C1 segment of cervical spinal cord (tissue), 14 donors: Measurements from ENCODE around the gene DIS3L2.
"Not testable (repeated sequence)": the region's sequence is repeated elsewhere in the genome, so short reads cannot be mapped to it uniquely, and the experiment has no call there.

ENCODE experiments used
- DNase-seq, 14 donors: peaks; one replicate each; lab custom pipeline; 2025; lab: John Stamatoyannopoulos, UW

The DIS3L2 gene

DNA sequence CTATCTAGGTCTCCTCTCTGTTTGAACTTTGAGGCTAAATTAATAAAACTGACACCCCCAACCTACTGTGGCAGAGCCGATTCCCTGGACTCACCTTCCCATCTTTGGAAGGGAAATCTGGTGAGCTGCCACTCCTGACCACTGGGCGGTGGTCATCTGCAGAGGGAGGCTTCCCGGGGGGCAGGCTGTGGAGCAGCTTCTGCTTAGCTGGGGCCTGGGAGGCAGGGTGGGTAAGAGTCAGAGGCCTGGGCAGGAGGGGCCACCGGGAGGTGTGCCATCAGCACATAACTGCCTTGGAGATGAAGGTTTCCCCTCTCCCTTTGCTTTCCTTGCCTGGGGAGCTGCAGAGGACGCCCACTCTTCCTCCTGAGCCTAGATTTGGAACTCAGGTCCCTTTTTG, 33.0 kb upstream of the DIS3L2 start:
- no peak for DNase-seq

DNA sequence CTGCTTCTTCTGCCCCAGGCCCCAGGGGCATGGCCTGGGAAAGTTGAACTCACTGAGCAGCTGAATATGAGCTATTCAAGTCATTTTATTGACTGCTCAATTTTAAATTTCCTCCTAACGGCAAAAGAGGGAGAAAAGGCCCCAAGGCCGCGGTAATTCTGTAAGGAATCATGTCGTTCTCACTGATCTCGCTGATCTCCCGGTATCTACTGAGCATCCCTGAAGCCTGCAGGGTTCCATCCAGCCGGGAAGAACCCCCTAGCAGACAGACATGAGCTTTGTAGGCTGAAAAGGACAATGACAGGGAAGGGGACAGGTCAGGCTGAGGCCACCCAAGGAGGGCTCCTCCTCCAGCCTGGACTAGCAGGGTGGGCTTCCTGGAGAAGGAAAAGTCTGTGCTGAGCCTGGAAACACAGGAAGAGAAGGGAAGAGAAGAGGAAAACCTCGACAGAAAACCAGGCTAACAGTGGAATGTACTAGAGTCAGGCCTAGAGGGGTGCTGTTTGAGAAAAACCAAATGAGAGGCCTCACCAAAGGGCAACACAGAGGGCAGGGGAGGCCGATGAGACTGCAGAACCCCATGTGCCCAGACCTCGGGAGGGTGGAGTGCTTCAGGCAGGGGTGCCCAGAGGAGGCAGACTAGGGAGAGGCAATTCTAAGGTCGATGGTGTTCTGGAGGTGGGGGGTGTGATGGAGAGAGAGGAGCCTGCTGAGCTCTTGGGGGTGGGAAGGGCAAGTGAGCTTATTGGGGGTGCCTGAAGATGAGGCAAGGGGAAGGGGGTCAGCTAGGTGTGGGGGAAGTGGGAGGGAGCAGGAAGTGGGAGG, 32.4 kb upstream of the DIS3L2 start:
- DNase-seq: no peak

DNA sequence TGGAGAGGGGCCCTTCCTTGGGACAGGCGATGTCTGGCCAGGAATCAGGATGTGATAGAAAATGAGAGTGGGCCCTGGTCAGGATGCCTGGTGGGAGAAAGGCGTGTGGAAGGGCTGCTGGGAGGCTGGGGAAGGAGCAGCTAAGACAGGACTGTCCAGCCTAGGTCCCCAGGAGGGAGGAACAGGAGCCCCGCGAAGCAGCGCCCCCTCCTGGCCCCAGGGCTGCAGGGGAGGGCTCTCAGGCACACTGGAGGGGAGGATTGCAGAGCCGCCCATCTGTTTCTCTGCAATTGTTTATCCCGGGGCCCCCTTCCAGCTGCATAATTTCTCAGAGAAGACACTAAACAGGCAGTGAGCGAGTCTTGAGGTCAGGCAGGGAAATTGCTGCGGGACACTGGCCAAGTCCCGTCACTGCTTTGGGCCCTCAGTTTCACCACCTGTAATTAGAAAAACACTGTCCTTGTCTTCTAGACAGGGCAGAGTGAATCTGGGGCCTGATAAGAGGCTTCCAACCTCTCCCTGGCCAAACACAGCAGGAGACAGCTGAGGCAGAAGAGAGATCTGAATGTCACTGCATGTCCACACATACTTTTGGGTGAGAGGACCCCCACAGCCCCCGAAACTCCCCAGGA, 31.4 kb upstream of the DIS3L2 start:
- no peak for DNase-seq

DNA sequence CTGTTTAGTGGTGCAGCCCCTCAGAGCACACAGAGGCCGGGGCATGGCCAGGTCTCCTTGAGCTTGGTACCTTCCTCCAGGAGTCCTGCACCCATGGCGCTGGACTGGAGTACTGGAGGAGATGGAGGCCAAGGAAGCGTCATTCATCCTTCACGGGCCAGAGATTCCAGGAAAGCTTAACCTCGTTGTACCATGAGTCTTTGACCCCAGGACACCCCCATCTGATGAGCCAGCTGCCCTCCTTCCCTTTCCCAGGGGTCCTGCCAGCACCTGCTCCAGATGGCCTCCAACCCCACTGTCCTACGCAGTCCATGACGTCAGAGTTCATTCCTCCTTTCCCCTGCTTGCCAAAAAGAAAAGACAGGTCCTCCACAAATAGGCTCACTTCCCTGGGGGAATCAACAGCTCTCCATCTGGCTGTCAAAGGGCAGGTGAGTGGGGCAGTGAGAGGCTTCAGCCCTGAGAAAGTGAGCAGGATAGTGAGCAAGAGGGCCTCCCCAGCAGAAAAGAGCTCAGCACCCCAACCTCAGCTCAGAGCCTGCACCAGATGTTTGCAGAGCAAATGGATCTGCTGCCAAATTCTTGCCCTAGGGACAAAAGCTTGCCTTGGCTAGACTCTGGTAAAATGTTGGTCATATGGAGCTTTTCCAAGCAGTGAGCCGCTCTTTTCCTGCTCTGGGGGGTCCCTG, 30.8 kb upstream of the DIS3L2 start:
- DNase-seq: no peak

DNA sequence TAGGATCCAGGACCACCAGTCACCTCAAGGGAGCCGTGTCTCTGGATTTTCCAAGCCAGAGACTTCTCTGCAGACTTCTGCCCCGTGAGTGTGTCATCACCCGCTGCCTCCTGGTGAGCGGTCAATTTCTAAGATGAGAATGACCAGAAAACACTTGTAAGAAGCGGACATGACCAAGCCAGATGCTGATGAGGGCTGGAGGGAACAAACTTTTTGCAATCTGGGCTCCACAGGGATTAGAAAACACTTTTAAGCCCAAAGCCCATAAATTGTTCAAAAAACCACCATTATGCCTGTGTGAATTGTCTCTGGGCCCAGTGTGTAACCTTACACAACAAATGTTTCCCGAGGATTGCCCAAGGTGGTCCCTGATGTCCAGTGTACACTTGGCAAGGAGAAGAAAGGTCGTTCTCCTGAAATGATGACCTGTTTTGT, 30.0 kb upstream of the DIS3L2 start:
- DNase-seq: no peak

DNA sequence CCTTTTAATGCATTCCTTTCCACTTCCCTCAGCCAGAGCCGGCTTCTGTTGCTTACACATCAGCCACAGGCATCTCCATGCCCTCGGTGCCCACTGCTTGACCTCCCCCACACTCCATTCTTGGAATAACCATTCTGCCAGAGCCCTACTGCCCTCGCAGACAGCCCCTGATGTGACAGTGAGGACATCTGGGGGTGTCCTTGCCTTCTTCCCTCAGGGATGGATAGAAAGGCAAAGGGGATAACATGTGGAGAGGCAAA, 28.9 kb upstream of the DIS3L2 start:
- DNase-seq: no peak

DNA sequence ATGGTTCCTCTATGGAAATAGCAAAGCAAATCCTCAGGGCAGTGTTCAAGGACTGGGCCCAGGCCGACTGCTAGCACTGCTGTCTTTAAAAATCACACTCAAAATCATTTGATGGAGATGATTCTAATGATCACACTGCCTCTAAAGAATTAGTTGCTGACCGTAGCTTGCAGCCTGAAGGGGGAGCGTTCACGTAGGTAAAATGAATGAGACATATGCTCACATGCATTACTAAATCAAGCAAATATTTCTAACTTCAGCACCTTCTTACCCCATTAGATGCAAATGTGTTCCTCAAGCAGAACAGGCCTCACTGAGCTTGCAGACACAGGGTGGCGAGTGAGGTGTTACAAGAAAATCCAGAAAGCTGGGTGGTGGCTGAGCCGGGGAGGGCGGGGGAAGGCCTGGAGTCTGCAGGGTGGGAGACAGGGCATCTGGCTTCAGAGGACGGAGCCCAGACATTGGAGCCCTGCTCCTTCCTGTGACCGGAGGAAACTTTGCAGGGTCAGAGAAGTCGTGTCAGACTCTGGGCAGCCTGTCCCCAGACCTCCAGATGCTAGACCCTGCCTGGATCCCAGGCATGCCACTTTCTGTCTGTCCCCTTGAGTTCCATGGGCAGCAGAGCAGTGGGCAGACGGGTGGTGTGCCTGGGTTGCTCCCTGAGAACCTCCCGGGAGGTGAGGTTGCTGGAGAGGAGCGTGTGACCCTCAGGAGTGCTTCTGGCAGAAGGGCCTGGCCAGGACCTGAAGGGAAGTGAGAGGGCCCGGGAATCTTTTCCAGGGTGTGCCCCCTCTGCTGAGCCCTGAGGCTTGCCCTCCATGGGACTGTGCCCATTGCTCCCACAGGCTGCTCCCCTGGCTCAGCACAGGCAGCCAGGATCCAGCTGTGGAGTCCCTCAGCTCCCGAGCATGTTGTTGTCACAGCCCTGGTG, 28.3 kb upstream of the DIS3L2 start:
- DNase-seq: no peak

DNA sequence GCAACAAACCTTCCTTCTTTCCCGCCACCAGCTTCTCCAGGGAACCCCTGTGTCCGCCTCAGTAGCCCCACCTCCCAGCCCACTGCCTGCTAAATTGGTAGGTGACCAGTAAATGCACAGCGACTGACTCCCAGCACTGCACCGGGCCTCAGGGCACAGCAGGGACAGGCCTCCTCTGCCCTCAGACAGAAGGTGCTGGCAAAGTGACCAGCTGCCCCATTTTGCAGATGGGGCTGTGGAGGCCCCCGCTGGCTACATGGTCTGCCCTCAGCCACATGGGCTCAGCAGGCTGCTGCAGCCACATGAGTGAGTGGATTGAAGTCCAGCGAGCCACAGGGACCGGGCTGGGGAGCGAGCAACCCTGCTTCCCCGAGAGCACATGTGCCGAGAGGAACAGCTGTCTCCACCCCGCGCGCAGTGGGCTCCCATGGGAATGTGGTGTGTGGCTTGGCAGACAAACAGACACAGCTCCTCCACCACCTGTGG, 27.6 kb upstream of the DIS3L2 start:
- DNase-seq: no peak

DNA sequence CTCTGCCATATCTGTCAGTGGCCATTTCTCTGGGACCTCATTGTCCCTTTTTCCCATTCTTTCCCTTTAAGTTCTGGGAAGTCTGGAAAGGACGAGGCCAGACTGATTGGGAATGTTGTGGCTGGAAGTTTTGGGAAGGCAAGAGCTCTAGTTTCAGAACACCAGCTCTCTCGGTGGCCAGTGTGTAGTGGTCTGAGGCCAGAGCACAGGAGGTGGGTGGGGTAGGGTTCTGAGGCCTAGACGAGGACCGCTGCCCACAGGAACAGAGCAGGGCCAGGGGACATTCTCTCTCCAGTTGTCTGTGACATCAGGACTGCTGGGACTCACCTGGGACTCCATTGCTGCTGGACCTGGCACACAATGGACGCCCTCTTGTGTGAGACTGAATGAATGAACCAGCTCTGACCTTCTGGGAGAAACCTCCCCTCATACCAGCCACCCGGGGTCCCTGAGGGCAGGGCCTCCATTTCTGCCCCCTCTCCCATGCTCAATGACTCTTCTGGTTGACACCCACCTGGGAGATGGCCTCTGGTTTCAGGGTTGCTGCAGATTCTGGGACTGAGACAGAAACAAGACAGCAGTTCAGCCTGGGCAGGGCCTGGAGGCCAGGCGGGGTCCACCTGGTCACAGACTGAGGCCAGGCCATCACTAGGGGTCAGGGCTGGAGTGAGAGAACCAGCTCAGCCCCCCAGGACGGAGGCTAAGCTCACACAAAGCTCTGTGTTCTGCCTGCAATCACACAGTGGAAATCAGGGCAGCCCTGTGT, 26.9 kb upstream of the DIS3L2 start:
- DNase-seq: no peak

DNA sequence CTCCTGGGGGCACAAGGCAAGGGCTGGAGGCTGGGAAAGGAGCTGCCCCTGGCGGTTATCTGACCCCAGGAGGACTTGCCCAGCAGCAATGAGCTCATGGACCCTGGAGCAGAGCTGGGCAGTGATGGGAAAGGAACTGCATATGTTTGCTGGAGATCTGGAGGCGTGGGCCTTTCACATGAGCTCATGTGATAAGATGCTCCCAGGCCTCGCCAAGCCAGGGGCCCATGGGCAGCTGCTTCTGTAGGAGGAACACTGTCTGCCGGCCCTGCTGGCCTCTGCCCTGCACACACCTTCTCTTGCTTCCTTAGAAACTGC, 26.3 kb upstream of the DIS3L2 start:
- DNase-seq: no peak

DNA sequence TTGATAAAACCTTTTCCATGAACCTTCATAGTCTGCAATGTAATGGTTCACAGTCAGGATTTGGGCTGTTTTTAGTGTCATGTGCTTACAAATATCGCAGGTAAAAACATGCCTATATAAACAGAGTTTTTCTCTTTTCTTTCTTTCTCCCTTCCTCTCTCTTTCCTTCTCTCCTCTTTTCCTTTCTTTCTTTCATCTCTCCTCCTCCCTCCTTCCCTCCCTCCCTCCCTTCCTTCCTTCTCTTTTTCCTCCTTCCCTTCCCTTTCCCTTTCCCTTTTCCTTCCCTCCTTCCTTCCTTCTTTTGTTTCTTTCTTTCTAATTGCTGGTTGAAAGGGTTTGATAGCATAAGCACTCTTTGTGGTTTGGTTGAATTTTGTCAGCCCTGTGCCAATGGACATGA, 25.7 kb upstream of the DIS3L2 start:
- DNase-seq: no peak

DNA sequence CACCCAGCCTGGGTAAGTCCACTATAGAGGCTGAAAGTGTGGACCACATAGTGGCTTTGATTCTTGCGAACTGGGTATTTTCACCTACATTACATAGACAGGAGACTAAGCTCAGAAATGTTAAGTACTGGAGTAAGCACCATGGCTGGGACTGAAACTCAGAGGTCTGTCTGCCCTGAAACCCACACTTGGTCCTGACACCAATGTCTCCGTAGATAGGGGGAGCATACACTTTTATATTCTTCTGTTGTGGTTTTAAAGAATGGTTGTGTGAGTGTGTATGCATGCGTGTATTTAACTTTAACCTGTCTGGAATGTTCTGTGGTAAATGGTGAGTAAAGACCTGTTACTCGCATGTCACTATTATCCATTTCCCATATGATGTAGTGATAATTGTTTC, 25.0 kb upstream of the DIS3L2 start:
- no peak for DNase-seq

DNA sequence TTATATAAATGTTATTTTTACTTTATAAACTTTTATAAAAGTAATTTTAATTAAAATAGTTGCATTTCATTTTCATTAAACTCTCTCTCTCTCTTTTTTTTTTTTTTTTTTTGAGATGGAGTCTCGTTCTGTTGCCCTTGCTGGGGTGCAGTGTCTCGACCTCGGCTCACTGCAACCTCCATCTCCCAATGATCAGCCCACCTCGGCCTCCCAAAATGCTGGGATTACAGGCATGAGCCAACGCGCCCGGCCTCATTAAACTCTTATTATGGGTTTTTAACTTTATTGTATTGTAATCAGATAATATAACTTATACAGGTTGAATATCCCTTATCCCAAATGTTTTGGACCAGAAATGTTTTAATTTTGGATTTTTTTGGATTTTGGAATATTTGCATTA, 24.5 kb upstream of the DIS3L2 start:
- DNase-seq: no peak

DNA sequence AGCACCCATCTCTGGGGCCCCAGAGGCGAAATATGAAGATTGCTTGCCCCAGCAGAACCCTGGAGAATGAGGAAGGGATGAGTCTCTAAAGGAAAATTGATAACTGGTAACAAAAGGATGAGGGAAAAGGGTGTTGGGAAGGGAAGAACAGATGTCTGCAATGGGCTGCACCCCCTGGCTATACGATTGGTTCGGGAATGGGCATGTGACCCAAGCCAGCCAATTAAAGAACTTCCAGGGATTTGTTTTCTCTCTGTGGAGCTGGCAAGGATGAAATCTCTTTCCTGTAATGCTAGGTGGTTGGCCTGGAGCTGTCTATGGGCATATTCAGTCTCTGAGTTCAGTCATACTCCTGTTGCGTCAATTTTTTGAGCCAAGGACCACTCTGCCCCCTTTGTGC, 22.5 kb upstream of the DIS3L2 start:
- no peak for DNase-seq

DNA sequence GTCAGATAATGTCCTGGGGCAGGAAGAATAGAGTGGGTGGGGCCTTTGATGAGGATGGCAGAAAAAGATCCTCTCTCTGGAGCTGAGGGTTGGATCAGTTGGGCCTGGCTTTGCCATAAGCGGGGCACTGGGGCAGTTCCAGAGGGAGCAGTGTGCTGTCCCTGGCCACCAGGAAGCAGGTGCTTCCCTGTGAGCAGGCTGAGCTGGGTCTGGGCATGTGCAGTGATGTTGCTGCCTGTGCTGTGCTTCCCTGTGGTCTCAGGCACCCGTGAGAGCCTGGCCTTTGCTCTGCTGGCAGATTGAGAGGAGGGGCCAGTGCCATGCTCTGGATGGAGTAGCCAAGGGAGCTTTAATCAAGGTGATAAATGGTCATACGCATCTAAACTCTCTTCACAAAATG, 20.7 kb upstream of the DIS3L2 start:
- no peak for DNase-seq

DNA sequence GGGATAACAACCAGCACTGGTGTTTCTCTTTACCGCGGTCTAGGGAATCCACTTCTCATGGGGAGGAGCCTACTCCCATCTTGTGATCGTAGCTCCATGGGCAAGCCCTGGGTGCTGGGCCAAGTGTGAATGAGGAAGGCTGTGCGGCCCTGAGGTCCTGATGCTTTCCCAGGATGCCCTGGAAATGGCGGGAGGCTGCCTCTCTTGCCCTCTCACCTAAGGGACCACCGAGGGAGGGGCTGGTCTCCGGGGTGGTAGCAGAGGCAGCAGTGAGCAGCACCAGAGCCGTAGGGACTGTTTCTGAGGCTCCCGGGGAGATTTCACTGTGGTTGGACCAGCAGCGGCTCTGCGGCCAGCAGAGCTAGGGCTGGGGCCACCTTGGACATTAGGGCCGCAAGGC, 19.8 kb upstream of the DIS3L2 start:
- DNase-seq: no peak

DNA sequence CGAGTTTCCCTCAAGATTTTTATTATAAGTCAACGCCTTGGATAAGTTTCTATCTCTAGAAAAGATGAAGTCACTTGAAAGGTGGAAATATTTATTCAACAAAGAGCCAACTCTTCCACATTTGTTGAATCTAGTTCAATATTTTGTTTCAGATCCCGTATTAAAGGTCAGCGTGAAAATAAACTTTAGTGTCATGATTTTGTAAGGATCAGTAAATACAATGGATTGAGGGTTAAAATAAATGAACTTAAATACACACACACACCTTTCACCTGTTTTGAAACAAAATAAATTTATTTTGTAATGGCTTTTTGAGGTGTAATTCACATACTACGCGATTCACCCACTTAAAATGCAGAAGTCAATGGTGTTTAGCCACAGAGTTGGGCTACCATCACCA, 19.3 kb upstream of the DIS3L2 start:
- DNase-seq: no peak

DNA sequence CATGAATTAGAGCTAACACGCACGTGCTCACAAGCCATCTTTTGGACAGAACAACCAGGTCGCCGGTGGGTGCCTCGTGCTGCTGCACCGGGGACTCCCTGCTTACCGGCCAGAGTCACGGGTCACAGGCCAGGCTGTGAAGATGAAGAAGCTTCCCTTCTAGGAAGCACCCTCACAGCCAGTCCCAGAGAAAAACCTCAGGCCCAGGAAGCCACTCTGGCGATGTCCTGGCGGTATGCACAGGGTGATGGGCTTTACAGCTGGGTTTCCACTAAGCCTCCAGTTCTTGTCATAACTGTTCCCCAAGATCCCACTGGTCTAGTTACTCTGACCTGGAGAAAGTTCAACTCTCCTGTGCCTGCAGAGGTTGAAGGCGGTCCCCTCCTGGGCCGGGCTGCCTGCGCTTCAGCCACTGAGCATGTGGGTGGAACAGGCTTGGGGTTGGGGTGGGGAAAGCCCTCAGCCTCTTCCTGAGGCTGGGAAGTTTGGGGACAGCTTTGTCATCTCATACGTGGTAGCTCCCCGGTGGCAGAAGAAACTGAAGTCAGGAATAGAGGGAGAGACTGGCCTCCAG, 15.2 kb upstream of the DIS3L2 start:
- no peak for DNase-seq

DNA sequence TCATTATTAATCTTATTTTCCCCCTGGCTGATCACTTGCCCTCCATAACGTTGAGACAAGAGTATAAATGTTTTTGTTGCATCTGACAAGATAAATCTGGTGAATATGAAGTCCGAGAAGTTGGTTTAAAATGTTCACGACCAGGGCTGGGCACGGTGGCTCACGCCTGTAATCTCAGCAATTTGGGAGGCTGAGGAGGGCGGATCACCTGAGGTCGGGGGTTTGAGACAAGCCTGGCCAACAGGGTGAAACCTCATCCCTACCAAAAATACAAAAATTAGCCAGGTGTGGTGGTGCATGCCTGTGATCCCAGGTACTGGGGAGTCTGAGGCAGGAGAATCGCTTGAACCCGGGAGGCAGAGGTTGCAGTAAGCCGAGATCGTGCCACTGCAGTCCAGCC, 14.4 kb upstream of the DIS3L2 start:
- DNase-seq: not testable (repeated sequence)

DNA sequence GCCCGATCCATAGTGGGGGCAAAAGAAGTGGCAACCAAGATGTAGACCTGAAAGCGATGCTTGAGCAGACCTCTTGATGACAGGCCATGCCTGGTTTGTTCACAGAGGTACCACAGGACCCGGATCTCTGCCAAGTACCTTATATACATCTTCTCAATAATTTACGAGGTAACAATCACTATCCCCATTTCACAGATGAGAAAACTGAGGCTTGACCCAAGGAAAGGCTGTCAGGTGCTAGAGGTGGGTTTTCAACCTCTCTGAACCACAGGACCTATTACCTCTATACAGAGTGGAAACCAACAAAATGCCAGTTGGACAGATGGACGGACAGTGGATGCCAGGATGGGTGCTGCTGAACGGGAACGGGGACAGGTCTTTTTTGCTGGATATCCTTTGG, 13.8 kb upstream of the DIS3L2 start:
- DNase-seq: no peak

DNA sequence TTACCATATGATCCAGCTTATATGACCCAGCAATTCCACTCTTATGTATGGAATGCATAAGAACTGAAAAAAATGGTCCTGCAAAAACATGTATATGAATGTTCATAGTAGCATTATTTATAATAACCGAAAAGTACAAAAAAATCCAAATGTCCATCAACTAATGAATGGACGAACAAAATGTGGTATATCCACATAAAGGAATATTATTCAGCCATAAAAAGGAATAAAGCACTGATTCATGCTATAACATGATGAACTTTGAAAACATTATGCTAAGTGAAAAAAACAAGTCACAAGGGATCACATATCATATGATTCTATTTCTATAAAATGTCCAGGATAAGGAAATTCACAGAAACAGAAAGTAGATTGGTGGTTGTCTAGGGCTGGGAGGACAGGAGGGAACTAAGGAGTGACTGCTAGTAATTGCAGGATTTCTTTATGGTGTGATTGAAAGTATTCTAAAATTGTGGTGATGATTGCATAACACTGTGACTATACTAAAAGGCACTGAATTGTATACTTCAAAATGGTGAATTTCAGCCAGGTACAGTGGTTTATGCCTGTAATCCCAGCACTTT, 10.0 kb upstream of the DIS3L2 start:
- DNase-seq: no peak
